Measurements from ENCODE around the gene GMDS.

DNA sequence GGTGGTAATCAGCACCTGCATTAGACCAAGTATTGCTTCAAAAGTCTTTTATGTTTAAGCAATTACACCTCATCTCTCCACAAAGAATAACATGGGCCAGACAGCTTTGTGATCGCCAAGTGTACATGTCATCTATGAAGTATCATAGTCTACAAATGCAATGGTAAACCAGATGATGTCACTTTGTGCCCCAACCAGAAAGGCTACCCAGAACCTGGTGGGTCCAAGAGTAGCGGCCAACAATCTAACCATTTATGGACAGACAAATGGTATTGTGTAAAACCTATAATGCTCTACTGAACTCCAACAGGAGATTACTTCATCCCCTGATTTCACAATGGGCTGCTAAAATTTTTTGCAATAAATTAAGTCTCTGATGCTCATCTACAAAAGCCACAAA lies 295.9 kb downstream of the GMDS start:
- no peak for TF ChIP-seq ELF1 (IDR thresholded peaks at IDR 0.05)
- TF ChIP-seq TAF1 (IDR thresholded peaks at IDR 0.05; ENCODE audit: borderline replicate concordance, low read depth, low read length), result no peak
- TF ChIP-seq CTCF (IDR thresholded peaks at IDR 0.05), result no peak
- TF ChIP-seq POLR2AphosphoS5 (IDR thresholded peaks at IDR 0.05; ENCODE audit: low read depth, low read length), result no peak
- TF ChIP-seq GABPA (IDR thresholded peaks at IDR 0.05; ENCODE audit: low read depth), result no peak
- TF ChIP-seq FOSL2 (IDR thresholded peaks at IDR 0.05; ENCODE audit: borderline replicate concordance, low read depth), result no peak

All from SK-N-SH (cell line).